Dermis blood vessel endothelial cell (primary cell): ENCODE data around the gene ATP2B2. TPM values are rescaled to one million over a fixed set of nuclear protein-coding genes. Genes with fewer than 3 reads are reported as not detected.

Source experiments
- DNase-seq: peaks from one replicate; pipeline ENCODE4 v3.0.0; 2010
- total RNA-seq: library from RNA; depleted of rRNA; stranded (reverse); fragments of >200 nt; gene quantifications from 2 replicates; pipeline ENCODE4 v1.2.3, GENCODE V29; 2014

The ATP2B2 gene
- total RNA-seq, 1 donor from 2014 or later = not detected

DNA sequence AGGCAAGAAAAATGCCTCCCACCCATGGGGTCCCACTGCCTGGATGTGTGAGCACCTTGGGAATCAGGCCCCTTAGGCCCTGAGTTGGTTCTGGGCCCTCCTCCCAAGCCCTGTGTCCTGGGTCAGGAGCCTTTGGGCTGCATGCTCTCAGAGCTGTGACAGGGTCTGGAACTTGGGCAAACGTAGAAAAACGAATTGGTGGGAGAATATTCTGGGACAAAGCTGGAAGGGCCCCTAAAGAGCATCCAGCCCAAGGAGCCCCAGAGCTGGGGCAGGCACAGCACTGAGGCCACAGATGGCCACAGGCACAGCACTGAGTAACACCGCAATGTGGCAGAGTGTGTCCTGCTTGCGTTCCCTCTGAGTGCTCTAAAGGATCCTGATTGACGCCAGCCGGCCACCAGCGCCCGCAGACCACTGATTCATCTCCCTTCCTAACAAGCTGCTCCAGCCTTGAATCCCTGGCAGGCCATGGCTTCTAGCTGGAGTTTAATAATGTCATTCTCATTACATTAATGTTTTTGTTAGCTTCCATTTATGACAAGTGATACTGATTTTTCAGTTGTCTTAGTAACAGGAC is 165.9 kb downstream of the ATP2B2 start:
- DNase-seq = no peak

DNA sequence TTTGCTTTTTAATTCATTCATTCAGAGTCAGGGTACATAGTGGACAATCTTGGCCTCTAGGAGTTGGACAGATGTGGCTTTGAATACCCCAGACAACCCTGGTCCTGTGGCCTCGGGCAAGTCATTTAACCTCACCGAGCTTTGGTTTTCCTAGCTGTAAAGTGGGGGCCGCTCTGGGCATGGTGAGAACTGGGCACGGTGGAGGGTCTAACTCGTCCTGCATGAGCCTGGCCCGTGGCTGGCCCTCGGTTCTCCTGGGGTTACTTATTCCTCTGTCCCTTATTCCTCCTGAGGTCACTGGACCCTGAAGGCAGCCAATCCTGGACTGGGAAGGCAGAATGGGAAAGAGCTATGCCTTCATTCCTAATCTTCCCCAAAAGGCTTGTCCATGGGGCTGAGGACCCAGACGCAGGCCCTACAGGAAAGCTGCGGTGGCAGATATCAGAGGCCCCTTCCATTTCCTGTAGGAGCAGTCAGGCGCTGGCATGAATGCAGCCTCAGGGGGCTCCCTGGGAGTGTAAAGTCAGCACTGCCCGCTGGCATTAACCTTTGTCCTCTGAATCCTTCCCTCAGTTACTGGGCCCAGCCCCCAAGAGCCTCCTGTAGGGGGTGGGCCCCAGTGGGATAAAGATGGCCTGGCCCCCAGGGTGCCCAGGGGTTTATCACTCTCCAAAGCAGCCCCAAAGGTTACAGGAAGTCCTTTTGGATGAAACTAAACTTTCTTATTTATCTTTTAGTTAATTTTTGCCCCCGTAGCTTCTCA is 166.6 kb downstream of the ATP2B2 start:
- DNase-seq = no peak

DNA sequence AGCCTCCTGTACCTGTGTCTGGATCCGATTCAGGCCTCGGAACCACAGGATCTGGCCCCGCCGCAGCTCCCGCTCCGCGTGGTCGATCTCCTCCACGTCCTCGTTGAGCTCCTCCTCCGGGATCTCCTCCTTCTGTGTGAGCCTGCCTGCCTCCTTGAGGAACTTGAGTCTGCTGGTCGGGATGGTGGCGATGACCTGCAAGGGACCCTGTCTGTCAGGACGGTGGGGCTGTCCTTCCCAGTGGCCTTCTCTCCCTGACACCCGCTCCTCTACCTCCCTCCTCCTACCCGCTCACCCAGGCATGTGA is 167.3 kb downstream of the ATP2B2 start:
- DNase-seq = no peak

DNA sequence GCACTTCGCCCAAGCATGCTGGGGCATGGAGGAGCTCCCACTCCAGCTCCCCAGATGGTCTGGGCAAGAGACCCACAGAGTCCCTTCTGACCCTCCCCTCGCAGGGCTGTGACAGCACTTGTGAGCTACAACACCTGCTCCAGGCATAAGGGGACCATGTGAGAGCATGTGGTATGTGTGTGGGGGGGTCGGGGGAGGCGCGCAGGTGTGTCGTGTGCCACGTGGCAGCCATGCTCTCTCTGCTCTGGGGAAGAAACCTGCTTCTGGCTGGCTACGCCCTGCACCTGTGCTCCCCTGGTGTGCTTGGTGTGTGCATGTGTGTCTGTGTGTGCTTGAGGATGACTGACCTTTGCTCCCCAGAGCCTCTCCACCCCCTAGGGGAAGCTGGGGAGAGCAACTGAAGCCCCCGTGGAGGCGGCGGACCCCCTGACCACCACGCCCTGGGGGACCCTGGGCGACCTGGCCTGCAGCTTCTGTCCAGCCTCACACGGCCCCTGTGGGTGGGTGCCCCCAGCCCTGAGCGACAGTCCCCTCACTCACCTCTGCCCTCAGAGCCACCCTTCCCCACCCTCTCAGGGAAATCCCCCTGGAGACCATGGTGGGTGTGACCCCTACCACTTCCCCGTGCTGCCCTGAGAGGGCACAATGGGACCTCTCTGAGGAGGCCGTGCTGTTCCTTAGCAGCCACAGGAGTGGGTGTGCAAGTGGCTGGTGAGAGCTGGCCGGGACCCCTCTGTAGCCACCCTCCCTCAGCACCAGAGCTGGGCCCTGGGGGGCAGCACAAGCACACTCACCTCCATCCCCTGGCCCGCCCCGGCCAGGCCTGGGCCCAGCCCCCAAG is 167.8 kb downstream of the ATP2B2 start:
- DNase-seq = no peak

DNA sequence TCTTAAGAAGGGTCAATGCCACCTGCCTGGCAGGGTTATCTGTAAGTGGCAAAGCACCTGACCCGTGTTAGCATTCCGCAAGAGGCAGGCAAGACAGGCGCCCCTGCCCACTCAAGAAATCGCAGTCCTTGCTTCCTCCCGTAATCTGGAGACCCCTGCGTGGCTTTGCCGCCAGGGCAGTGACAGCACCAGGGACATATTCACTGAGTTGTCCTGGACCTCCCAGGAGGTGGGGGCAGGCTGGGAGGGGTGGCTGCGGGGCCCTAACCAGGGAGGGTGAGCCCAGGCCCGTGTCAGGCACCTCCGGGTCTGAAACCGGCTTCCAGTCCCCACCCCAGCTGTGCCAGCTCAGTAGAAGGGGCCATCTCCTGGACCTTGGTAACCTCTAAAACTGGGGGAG is 168.6 kb downstream of the ATP2B2 start:
- no peak for DNase-seq

DNA sequence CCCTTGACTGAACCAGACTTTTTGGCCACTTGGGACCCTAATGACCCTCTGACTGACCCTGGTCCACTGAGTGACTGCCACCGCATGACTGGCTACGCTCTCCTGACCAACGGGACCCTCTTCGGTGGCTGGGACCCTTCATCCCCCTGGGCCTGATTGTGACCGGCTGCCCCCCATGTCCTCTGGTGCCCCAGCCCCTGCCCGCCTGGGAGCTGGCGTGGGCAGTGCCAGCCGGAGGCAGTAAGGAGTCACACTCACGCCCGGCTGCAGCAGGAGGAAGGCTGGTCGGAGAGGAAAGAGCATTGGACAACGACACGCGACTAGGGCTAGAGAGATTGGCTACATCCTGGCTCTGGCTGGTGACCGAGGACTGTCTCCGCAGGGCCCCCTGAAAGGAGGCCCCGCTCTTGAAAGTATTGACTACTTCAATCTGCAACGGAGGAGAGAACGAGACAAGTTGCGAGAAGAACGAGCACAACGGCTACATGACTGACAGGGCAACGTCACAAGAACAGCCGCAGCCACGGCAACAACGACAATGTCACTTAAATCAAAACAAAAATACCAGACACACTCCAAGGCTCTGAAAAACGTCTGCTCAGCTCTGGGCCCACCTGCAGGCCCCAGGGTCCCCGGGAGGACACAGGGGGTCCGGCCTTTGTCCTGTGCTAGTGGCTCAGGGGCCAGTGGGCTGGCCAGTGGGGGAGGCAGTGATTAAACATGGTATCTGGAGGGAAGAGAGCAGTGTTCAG is 169.3 kb downstream of the ATP2B2 start:
- no peak for DNase-seq

DNA sequence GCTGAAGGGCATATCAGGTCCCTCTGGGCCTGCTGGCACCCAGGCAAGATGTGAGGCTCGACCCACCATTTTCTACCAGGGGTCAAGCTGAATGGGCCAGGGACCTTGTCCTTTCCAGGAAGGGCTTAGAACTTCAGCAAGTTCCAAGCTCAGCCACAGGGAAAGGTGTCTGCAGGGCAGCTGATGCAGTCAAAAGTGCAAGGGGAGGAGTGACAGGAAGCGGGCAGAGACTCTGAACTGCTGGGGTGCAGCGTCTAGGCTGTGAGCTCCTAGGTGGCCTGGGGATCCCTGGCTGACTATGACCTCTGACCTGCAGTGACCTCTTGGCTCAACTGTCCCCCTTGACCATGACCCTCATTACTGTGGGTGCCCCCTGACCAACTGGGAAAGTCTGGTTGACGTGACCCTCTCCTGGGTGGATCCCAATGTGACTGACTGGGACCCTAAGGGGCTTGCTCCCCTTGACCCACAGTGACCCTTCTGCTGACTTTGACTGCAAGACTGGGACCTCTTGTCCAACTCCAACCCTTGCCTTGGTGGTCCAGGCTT is 170.1 kb downstream of the ATP2B2 start:
- DNase-seq = no peak

DNA sequence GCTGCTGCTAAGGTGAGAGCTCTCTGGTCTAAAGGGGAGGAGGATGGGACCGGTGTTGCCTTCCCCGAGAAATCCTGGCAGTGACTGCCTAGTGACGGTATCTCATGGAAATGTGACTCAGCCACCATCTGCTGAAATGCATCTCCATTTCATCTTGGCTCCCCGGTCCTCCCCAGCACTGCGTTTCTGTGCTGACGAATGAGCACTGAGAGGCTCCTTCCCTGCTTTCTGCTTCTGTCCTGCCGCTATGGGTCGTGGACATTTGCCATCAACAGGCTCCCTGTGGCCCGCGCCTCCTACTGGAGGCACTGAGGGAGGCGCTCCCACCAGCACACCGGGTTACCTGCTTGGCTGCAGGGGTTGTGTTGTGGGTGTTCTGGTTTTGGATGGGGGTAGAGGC is 170.9 kb downstream of the ATP2B2 start:
- DNase-seq = no peak

DNA sequence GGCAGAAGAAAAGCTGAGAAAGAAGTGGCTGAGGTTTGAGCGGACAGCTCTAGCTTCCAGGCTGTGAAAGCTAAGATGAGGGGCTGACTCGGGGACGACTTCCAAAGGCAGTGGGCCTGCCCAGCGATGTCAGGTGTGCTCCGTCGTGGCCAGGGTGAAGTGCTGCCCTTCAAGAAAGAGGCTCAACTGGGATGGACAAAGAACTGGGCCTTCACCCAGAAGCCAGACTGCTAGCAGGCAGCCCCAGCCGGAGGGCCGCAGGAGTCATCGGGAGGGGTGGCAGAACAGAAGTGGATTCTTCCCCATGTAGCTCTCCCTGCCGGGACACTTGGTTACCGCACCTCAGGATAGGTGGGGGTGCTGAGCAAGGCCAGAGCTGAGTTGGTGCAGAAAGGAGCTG is 171.3 kb downstream of the ATP2B2 start:
- DNase-seq = no peak

DNA sequence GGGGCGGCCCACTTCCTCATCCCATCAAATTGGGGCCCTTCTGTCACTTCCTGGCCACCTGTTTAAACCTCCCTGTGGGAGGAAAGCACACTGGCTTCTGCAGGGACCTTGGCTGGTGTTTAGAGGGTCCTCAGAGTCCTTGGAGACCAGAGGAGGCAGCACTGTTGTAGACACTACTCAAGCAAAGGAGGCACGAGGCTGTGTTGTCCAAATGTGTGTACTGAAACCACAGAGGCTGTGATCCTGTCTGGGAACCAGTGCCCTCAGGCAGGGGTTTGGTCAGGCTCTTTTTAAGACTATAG is 172.1 kb downstream of the ATP2B2 start:
- DNase-seq = no peak

DNA sequence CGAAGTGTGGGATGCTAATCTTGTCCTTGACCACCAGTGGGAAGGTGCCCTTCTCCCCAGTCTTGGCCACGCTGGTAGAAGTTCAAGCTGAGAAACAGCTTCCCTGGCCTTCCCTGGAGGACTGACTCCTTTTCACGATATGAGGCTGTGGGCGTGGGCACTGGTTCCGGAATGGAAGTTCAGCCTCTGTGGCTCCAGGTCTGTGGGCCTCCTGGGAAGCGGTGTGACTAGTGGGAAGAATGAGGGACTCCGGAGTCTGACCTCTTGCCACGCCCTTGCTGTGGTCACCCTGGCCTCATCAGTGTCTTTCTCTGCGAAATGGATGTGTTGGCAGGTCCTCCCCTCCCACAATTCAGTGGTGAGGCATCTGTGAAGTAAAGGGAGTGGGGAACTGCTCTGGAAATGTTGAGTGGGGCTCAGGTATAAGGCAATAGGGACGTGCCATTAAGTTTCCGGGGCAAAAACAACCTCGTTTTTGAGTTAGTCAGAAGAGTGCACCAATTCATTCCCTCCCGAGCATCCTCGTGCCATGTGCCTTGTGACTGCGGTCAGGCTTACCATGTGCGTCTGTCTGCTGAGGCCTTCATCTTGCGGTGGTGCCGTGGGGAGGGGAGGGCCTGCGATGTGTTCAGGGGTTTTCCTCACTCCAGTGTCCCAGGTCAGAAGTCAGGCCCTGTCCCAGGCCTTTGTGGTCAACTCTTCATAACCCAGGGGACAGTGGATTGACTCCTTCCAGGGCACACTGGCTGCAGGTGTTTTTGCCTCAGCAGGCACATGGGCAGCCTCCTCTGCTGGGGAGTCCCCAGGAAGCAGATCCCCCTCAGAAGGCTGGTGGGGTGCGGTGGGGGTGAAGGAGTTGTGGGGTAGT is 172.7 kb downstream of the ATP2B2 start:
- DNase-seq = no peak

DNA sequence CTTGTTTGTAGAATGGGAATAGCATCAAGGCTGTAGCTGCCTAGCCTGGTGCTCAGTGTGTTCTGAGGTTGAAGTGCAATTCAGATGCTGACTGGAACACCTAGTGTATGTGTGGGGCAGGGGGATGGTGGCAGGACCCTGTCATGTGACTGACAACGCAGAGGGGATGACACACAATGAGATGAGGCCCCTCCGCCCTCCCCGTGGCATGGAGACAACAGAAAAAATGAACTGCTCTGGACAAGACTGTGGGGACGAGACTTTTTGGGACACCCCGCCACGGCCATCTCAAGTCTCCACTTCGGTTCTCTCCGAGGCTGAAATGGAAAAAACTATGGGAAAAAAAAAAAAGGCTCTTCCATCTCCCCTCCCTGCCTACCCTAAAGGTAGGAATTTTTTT is 174.1 kb downstream of the ATP2B2 start:
- DNase-seq = no peak

DNA sequence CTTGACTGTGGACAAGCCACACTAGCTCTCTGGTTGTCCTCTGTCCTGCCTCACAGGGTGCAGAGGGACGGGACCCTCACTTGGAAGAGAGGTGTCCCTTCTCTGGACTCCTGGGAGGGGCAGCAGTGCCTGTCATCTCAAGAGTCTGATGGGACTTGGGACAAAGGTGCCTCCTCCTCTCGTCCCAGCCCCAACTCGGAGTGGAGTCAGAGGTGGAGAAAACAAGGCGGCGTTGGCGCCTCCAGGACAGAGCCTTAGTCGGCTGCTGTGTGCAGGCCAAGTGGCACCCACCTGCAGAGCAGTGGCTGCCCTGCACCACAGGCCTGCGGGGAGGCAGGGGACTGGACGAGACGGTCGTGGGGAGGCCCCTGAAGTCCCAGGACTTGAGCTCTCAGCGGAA is 175.1 kb downstream of the ATP2B2 start:
- no peak for DNase-seq

DNA sequence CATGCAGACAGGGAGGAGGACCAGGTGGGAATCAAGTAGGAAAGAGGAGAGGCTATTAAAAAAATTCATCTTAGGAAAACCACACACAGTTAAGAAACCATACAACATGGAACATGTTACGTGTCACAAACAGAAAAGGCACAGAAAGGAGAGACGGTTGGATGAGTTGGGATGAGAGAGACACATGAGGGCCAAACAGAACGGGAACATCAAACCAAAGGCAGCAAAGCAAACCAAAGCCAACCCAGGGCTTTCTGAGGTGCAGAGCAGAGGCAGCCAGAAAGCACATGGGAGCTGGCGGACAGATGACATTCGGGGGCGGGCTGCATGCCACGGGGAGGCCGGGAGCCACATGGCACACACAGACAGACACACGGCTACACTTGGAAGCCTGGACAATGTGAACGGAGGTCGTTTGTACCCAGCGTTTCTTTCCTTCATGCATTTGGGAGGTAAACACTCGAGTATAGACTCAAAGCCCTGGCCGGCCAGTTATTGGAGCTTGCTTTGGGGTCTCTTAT is 175.8 kb downstream of the ATP2B2 start:
- no peak for DNase-seq

DNA sequence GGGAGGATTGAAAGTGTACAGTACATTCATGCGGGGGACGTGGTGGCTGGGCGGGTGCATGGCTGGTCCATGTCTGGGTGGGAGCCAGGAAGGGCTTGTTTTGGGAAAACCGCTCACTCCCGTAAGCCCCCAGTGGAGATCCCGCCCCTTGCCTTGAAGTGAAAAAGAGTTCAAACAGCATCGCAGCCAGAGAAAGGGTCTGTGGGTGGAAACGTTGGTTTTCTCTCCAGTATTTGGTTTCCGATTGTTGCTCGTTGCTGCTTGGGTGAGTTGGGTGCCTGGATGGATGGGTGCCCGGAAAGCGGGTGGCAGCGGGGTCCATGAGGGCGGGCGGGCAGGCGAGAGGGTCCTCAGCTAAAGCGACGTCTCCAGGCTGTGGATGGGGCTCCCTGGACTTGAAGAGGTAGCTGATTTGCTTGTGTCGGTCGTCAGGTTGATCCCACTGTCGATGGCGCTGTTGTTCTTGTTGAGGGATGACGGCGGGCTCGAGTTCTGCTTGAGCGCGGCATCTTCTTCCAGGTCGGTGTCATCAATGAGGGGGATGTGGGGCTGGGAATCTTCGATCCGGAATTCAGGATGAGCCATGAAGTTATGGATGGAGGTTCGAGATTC is 176.8 kb downstream of the ATP2B2 start:
- no peak for DNase-seq

DNA sequence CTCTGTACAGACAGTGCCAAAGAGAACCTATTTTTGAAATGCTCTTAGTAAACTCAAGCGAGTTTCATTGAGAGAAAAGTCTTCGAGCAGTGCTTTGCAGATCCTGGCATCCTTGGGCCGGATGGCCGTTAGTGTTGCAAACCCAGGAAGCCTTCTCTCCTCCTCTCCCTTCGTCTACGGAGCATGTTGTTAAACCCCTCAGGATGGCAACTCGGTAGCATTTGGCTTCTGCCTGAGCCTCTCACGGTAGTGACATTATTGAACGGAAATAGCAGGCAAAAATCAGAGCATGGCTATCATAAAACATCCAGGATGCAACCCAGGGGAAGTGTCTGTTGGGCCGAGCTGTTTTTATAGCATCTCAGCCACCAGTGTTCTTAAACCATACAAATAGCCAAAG is 177.8 kb downstream of the ATP2B2 start:
- DNase-seq = no peak

DNA sequence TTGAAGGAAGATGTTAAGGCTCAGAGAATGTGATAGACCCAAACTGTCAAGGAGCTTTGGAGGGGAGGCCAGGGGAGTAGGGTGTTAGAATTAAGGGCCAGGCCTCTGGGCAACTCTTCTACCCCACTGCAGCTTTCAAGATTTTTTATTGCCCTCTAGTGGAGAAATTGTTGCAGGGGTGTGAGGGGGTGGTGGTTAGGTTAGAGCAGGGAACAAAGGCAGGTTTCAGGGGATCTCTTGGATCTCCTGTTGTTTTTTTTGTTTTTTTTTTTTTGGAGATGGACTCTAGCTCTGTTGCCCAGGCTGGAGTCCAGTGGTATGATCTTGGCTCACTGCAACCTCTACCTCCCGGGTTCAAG is 183.1 kb downstream of the ATP2B2 start:
- peak; percentile 34 for DNase-seq

DNA sequence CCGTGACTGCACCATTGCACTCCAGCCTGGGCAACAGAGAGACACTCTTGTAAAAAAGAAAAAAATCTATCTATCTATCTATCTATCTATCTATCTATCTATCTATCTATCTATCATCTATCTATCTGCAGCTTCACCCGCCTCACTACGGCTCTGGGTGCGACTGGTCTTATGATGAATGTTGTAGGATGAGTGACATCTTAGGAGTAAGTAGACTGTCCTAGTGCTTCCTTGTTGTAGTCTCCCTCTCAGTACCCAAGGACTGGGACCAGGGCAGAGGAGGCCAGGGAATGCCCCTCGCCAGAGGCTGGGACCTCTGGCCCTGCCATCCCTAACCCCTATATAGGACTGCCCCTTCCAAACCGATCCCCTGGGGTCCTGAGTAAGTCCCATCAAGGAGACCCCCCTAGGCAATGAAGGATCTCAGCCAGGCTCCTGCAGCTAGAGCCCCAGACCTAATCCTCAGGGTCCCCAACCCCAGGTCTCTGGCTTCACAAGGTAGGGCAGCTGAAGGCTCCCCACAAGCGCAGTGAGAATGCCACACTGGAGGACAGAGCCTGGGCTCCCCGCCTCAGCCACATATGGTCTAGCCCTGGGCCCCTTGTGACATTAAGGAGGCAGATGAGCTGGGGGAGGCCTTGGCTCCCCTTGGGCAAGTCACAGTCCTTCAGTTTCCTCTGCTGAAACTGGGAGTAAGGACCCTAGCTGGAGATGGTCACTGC is 183.6 kb downstream of the ATP2B2 start:
- DNase-seq = no peak

DNA sequence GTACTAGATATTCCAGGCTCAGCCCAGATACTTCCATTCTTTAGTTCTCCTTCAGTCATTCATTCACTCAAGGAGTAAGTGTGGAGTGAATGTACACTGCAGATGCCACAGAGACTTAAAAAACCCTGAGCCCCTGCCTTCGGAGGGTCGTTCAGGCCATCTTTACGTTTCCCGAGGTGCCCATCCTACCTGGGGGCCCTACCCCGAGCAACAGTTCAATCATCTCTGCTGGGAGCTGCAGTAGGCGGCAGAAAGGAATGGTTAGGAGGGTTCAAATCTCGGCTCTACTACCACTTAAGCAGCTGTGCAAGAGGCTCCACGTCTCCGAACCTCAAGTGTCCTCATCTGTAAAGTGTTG is 185.1 kb downstream of the ATP2B2 start:
- no peak for DNase-seq

DNA sequence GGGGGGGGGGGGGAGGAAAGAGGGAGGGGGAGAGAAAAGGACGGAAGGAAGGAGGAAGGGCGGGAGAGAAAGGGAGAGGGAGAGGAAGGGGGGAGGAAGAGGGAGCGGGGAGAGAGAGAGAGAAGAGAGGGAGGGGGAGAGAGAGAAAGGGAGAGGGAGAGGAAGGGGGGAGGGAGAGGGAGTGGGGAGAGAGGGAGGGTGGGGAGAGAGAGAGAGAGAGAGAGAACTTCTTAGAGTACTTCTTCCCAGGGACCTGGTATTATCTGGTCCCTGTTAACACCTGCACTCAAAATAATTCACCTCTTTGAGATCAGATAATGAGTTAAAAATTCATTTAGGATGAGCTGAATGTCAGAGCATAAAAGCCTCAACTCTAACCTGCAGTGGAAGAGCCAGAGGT is 185.6 kb downstream of the ATP2B2 start:
- no peak for DNase-seq

DNA sequence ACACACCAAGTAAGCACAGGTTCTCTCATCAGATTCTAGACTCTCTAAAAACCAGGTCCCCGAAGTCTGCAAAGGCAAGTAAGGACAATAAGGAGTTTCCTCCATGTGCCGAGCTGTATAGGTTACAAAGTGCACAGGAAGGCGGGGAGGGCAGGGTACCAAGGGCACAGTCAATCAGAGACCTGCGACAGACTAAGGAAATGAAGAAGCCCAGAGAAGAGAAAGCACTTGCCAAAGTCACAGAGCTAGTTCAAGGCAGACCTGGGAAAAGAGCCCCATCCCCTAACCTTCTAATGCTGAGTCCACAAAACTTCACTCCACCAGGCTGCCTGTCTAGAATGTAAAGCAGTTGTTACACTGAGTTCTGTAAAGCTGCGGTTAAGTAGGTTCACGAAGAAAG is 186.1 kb downstream of the ATP2B2 start:
- no peak for DNase-seq
